HFFc6 (cell line): Measurements from ENCODE around the gene GLT6D1. TPM values are rescaled to one million over a fixed set of nuclear protein-coding genes. Genes with fewer than 3 reads are reported as not detected.
"Not testable (repeated sequence)": the region's sequence is repeated elsewhere in the genome, so short reads cannot be mapped to it uniquely, and the experiment has no call there.

Source experiments
- DNase-seq: peaks from one replicate; pipeline ENCODE4 v3.0.0-alpha.2; 2018
- H3K27ac Mint-ChIP-seq: 2 replicates; pipeline ENCODE4 v1.8.0; 2020; ENCODE audit warnings: mild to moderate bottlenecking, mixed read lengths
- H3K27me3 Mint-ChIP-seq: 2 replicates; pipeline ENCODE4 v1.8.0; 2021; ENCODE audit warnings: mild to moderate bottlenecking, moderate library complexity, mixed read lengths; ENCODE audit not compliant: insufficient read depth
- H3K36me3 Mint-ChIP-seq: 2 replicates; pipeline ENCODE4 v1.8.0; 2021; ENCODE audit warnings: low read depth, mixed read lengths
- H3K4me1 Mint-ChIP-seq: 2 replicates; pipeline ENCODE4 v1.8.0; 2020; ENCODE audit warnings: low read depth, mixed read lengths
- H3K4me3 Mint-ChIP-seq: 2 replicates; pipeline ENCODE4 v1.8.0; 2020; ENCODE audit warnings: mild to moderate bottlenecking, moderate library complexity, mixed read lengths
- H3K9me3 Mint-ChIP-seq: 2 replicates; pipeline ENCODE4 v1.8.0; 2020; ENCODE audit warnings: mild to moderate bottlenecking, mixed read lengths
- total RNA-seq, 6 experiments: library from RNA; stranded (reverse); fragmentation: NEBNext Ultra II Directional; extraction: Animal tissue kit (Norgen Biotek cat#: 25700); gene quantifications; 2 replicates in 1 of 6; 3 replicates in 5 of 6; pipeline ENCODE4 v1.2.3, GENCODE V29; 2021
- TF ChIP-seq, protein P1 (sequence below): fragments of 200-600 bp; sonication (generic); IDR thresholded peaks from 2 replicates; pipeline ENCODE4 v1.5.0; 2021; ENCODE audit warnings: antibody characterized with exemption, mild to moderate bottlenecking

The GLT6D1 gene
- total RNA-seq, 6 experiments from 2014 or later: not detected

DNA sequence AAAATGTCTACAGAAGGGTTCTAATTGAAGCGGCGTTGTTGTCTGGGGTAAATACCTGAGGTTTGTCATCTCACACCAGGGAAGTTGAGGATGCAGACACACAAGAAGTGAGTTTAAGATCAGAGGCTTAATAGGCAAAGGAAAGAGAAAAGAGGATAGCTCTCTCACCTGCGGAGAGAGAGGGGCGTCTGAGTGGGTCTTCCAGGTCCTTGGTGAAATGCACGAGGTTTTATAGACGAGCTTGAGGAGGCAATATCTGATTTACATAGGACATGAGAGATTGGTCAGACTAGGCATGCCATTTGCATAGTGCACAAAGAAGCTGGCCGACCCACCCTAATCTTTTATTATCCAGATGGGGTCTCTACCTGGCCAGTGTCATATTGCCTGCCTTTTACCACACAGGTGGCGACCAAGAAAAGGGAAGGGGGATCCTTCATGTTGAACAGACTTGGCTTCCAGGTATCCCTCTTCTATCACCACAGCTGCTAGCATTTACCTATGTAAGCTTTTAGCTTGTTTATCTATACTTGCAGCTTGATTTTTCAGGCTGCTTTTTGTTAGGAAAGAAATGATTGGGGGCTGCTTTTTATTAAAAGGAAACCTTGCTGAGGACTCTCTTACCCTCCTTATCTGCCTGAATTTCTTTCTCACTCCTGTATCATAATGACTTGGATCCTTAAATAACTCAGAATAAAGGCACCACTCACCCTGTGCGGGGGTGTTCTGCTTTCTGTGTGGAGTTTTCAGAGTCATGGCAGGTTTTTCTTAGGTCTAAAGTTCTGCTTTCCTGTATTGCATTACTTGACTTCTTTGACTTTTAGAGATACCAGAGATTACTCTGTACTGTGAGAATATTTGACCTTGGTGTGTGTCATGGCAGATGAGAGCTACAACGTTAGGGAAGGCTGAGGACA is 9.4 kb upstream of the GLT6D1 start:
- Mint-ChIP-seq H3K4me1 (no peaks in the 10 kb centered on the region), H3K4me3 (no peak overlapping the region), H3K27ac (no peak overlapping the region), H3K9me3 (peaks cover 79% of the 10 kb centered on the region), H3K36me3 (peaks cover 27% of the 10 kb centered on the region), H3K27me3 (no peaks in the 10 kb centered on the region; the same call in 1 of the 2 replicates)
- TF ChIP-seq, protein P1, sequence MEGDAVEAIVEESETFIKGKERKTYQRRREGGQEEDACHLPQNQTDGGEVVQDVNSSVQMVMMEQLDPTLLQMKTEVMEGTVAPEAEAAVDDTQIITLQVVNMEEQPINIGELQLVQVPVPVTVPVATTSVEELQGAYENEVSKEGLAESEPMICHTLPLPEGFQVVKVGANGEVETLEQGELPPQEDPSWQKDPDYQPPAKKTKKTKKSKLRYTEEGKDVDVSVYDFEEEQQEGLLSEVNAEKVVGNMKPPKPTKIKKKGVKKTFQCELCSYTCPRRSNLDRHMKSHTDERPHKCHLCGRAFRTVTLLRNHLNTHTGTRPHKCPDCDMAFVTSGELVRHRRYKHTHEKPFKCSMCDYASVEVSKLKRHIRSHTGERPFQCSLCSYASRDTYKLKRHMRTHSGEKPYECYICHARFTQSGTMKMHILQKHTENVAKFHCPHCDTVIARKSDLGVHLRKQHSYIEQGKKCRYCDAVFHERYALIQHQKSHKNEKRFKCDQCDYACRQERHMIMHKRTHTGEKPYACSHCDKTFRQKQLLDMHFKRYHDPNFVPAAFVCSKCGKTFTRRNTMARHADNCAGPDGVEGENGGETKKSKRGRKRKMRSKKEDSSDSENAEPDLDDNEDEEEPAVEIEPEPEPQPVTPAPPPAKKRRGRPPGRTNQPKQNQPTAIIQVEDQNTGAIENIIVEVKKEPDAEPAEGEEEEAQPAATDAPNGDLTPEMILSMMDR: no peak
- no peak for DNase-seq

- no peak overlapping the region for H3K4me3 Mint-ChIP-seq
- H3K27ac Mint-ChIP-seq: no peak overlapping the region
- no peaks in the 10 kb centered on the region; the same call in 1 of the 2 replicates for H3K27me3 Mint-ChIP-seq
- peaks cover 27% of the 10 kb centered on the region for H3K36me3 Mint-ChIP-seq
- H3K9me3 Mint-ChIP-seq: peaks cover 80% of the 10 kb centered on the region
- H3K4me1 Mint-ChIP-seq: no peaks in the 10 kb centered on the region
- DNase-seq: no peak
- TF ChIP-seq, protein P1: no peak
Measured at GRCh38 chr9:135647884-135648283, 8.5 kb upstream of the GLT6D1 start.

- TF ChIP-seq, protein P1: no peak
- H3K4me1 Mint-ChIP-seq: peaks cover 6% of the 10 kb centered on the region; the same call in 1 of the 2 replicates
- H3K27me3 Mint-ChIP-seq: no peaks in the 10 kb centered on the region; the same call in none of the 2 replicates
- H3K27ac Mint-ChIP-seq: no peak overlapping the region
- peaks cover 27% of the 10 kb centered on the region for H3K36me3 Mint-ChIP-seq
- no peak overlapping the region for H3K4me3 Mint-ChIP-seq
- peaks cover 67% of the 10 kb centered on the region for H3K9me3 Mint-ChIP-seq
- DNase-seq: no peak
Measured at GRCh38 chr9:135644631-135645218, 5.4 kb upstream of the GLT6D1 start.

DNA sequence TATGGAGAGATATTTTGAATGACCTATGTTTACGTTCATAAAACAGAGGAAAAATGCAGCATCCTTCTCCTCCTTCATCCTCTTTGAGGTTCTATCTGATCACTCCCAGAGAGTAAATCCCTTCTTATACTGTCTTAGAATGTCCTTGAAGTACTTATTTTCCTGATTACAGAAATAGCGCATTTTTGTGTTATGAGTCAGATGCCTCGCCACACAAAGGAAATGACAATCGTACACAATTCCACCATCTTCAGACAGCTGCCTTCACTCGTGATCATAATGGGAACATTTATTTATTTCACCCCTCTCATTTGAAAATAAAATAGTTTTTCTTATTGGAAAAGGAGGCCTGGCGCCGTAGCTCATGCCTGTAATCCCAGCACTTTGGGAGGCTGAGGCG is 2.4 kb upstream of the GLT6D1 start:
- no peak overlapping the region for H3K27ac Mint-ChIP-seq
- peaks cover 37% of the 10 kb centered on the region for H3K9me3 Mint-ChIP-seq
- peaks cover 13% of the 10 kb centered on the region for H3K36me3 Mint-ChIP-seq
- no peak overlapping the region; the same call in 1 of the 2 replicates for H3K4me3 Mint-ChIP-seq
- peaks cover 6% of the 10 kb centered on the region; the same call in 1 of the 2 replicates for H3K4me1 Mint-ChIP-seq
- no peaks in the 10 kb centered on the region; the same call in none of the 2 replicates for H3K27me3 Mint-ChIP-seq
- TF ChIP-seq, protein P1: no peak
- DNase-seq: no peak

DNA sequence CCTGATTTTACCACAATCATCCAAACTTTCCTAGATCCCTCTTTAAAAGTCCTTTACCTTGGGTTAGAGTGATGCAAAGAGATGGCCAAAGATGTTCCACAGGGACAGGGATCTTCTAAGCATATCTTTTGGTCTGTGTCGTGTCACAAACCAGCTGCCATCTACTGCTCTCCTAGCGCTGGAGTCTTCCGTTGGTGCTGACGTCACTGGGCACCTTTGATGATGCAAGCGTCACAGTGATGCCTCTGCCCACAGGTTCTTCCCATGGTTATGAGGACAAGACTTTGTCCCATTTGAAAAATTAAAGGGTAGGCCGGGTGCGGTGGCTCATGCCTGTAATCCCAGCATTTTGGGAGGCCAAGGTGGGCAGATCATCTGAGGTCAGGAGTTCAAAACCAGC is 1.7 kb upstream of the GLT6D1 start:
- DNase-seq: no peak
- Mint-ChIP-seq H3K36me3 (peaks cover 13% of the 10 kb centered on the region), H3K9me3 (peaks cover 31% of the 10 kb centered on the region), H3K4me3 (no peak overlapping the region), H3K27me3 (no peaks in the 10 kb centered on the region; the same call in none of the 2 replicates), H3K4me1 (peaks cover 6% of the 10 kb centered on the region; the same call in 1 of the 2 replicates), H3K27ac (no peak overlapping the region)
- TF ChIP-seq, protein P1: no peak

- H3K27ac Mint-ChIP-seq, DNase-seq, H3K36me3 Mint-ChIP-seq, H3K4me1 Mint-ChIP-seq, H3K9me3 Mint-ChIP-seq, H3K4me3 Mint-ChIP-seq, H3K27me3 Mint-ChIP-seq: not testable (repeated sequence)
Measured at GRCh38 chr9:135636930-135637530, 2.3 kb downstream of the GLT6D1 start.
